GM10266 (cell line): Measurements from ENCODE around the gene KDM6A.

Experiments used
- DNase-seq: peaks from one replicate; pipeline ENCODE4 v3.0.0; 2012; ENCODE audit errors: extremely low spot score
- CTCF ChIP-seq: IDR thresholded peaks from 2 replicates; pipeline ENCODE4 v1.5.1; 2012; ENCODE audit warnings: mild to moderate bottlenecking, low read depth; ENCODE audit not compliant: control insufficient read depth, insufficient read depth; ENCODE audit errors: missing control alignments

Gene KDM6A

GRCh38 chrX:45145492-45146215, 272.7 kb downstream of the KDM6A start:
- no peak for DNase-seq
- no peak for TF ChIP-seq CTCF

GRCh38 chrX:45150821-45151220, 277.8 kb downstream of the KDM6A start:
- TF ChIP-seq CTCF, result no peak
- DNase-seq, result no peak

- no peak for DNase-seq
- no peak for TF ChIP-seq CTCF
Observed at GRCh38 chrX:45154033-45154360, 281.0 kb downstream of the KDM6A start.

- no peak for DNase-seq
- TF ChIP-seq CTCF, result no peak
Observed at GRCh38 chrX:45154462-45154861, 281.5 kb downstream of the KDM6A start.

- no peak for DNase-seq
- TF ChIP-seq CTCF, result no peak
Observed at GRCh38 chrX:45157647-45158046, 284.7 kb downstream of the KDM6A start.
